A673 (cell line): ENCODE measurements around the gene ITPRID2. TPM values are rescaled to one million over a fixed set of nuclear protein-coding genes. Genes with fewer than 3 reads are reported as not detected.

Experiments
- BruUV-seq: library from RNA; stranded (reverse); fragments of 400-500 nt; replicated peaks from 2 replicates; lab custom pipeline; 2021; lab: Mats Ljungman, UMichigan
- CTCF ChIA-PET: fragments of 300-600 bp; sonication (Branson Sonifier 250); formaldehyde crosslinking; loops from one replicate; lab custom pipeline; 2022; ENCODE audit warnings: antibody characterized with exemption; lab: Charles Lee
- POLR2A ChIA-PET: fragments of 300-600 bp; sonication (Branson Sonifier 250); formaldehyde crosslinking; loops from one replicate; lab custom pipeline; 2022; ENCODE audit warnings: antibody characterized with exemption; ENCODE audit not compliant: low non-redundant PET; lab: Charles Lee
- DNase-seq: peaks from one replicate; pipeline ENCODE4 v3.0.0-alpha.2; 2015; ENCODE audit warnings: low spot score
- H3K27ac ChIP-seq: fragments of 200-600 bp; sonication (generic); 2 replicates; pipeline ENCODE4 v1.5.1; 2016; ENCODE audit warnings: mixed run types, low read depth, mild to moderate bottlenecking, mixed read lengths, antibody characterized with exemption, low read length; ENCODE audit not compliant: poor library complexity, severe bottlenecking
- H3K27me3 ChIP-seq: fragments of 200-600 bp; sonication (generic); replicated peaks from 2 replicates; pipeline ENCODE4 v1.6.1; 2017; ENCODE audit warnings: mixed run types, low read depth, mild to moderate bottlenecking, mixed read lengths, antibody characterized with exemption, low read length; ENCODE audit not compliant: insufficient read depth, poor library complexity
- H3K36me3 ChIP-seq: fragments of 200-600 bp; sonication (generic); 2 replicates; pipeline ENCODE4 v1.6.1; 2016; ENCODE audit warnings: mixed run types, mild to moderate bottlenecking, mixed read lengths, antibody characterized with exemption, low read length; ENCODE audit not compliant: insufficient read depth, poor library complexity, severe bottlenecking
- H3K4me1 ChIP-seq: fragments of 200-600 bp; sonication (generic); 2 replicates; pipeline ENCODE4 v1.6.1; 2017; ENCODE audit warnings: mixed run types, mild to moderate bottlenecking, mixed read lengths, antibody characterized with exemption, low read length; ENCODE audit not compliant: insufficient read depth, poor library complexity, severe bottlenecking
- H3K4me3 ChIP-seq: fragments of 200-600 bp; sonication (generic); 2 replicates; pipeline ENCODE4 v1.5.1; 2016; ENCODE audit warnings: low read depth, mixed run types, mild to moderate bottlenecking, mixed read lengths, low read length; ENCODE audit not compliant: poor library complexity, severe bottlenecking
- H3K9me3 ChIP-seq: fragments of 200-600 bp; sonication (generic); 2 replicates; pipeline ENCODE4 v1.6.1; 2016; ENCODE audit warnings: mixed run types, low read depth, mild to moderate bottlenecking, mixed read lengths, antibody characterized with exemption, low read length; ENCODE audit not compliant: poor library complexity, severe bottlenecking
- CTCF ChIP-seq: fragments of 300-800, 200-600 bp; sonication (generic); conservative IDR thresholded peaks from 2 replicates; pipeline ENCODE4 v1.5.1; 2017; ENCODE audit warnings: low read depth, mild to moderate bottlenecking, antibody characterized with exemption, low read length, moderate library complexity, mixed read lengths
- EZH2 ChIP-seq: fragments of 200-600 bp; sonication (generic); IDR thresholded peaks from 2 replicates; pipeline ENCODE4 v1.6.1; 2017; ENCODE audit warnings: borderline replicate concordance, low read depth, mild to moderate bottlenecking, mixed read lengths, antibody characterized with exemption, low read length; ENCODE audit not compliant: poor library complexity, severe bottlenecking
- intact Hi-C: fragments of 100-400 bp; cut with micrococcal nuclease; formaldehyde crosslinking; loops from one replicate; pipeline ENCODE4 v1.10.0; 2022; ENCODE audit not compliant: unreplicated experiment
- total RNA-seq: library from RNA; stranded (reverse); gene quantifications from 2 replicates; pipeline ENCODE4 v1.2.3, GENCODE V29; 2021

ITPRID2 gene
- total RNA-seq, 1 experiment from 2014 or later, result 141 TPM

DNA sequence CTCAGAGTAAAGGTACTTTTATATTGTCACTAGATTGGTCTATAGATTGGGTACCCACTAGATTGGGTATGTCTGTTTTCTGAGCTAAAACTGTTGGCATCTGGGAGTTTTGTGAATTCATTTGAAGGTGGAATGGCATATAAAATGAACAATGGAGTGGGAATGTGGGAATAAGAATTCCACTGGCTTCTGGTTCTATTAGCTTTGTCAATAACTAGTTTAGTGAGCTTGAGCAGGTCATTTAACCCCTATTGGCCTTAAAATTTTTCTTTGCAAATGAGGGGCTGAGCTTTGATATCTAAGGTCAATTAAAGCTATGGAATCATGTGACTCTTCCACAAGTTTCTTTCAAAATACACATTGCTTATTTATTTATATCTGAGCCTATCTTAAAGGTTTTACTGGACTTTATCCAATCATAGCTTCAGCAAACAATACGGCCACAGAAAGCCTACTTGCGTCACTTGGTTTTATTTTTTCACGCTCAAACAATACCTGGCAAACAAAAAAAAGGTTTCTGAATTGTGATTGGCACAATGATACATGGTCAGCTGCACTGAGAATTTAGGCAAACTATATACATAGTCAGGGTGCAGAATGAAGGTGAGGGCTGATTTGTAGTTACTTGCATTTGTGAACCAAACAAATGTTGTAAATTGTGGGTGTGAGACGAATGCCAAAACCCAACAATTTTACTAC is 28.8 kb upstream of the ITPRID2 start:
- no peaks in the 10 kb centered on the region for H3K9me3 ChIP-seq
- no peak overlapping the region for H3K27ac ChIP-seq
- H3K27me3 ChIP-seq, result no peaks in the 10 kb centered on the region
- no TSS peak for BruUV-seq
- no peaks in the 10 kb centered on the region for H3K36me3 ChIP-seq
- H3K4me3 ChIP-seq, result no peak overlapping the region
- DNase-seq, result no peak
- intact Hi-C loops, result no loop called here
- no peaks in the 10 kb centered on the region for H3K4me1 ChIP-seq
- ChIA-PET CTCF (no interaction called here), POLR2A (no interaction called here)
- TF ChIP-seq CTCF, result no peak

DNA sequence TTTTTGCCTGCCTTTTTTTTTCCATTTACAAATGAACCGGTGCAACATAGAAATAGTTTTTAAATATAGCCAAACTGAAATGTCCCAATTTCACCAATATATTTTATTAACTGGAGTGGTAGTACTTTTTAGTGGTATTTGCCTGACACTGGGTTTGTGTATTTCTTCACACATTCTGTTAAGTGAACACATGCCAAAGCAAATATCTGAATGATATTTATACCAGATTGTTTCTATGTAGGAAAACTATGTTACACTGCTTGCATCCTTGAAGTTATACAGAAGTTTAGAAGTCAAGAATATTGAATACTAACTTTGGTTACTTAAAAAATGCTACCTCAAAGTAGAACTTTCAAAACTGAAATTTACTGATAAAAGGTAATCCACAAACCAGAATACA is 19.4 kb upstream of the ITPRID2 start:
- POLR2A ChIA-PET, result no interaction called here
- H3K27ac ChIP-seq, result no peak overlapping the region
- CTCF ChIA-PET, result no interaction called here
- no peak for DNase-seq
- no peaks in the 10 kb centered on the region for H3K27me3 ChIP-seq
- intact Hi-C loops, result no loop called here
- no TSS peak for BruUV-seq
- H3K4me1 ChIP-seq, result no peaks in the 10 kb centered on the region
- no peak overlapping the region for H3K4me3 ChIP-seq
- no peaks in the 10 kb centered on the region for H3K9me3 ChIP-seq
- no peaks in the 10 kb centered on the region for H3K36me3 ChIP-seq
- no peak for TF ChIP-seq CTCF
- TF ChIP-seq EZH2, result no peak

DNA sequence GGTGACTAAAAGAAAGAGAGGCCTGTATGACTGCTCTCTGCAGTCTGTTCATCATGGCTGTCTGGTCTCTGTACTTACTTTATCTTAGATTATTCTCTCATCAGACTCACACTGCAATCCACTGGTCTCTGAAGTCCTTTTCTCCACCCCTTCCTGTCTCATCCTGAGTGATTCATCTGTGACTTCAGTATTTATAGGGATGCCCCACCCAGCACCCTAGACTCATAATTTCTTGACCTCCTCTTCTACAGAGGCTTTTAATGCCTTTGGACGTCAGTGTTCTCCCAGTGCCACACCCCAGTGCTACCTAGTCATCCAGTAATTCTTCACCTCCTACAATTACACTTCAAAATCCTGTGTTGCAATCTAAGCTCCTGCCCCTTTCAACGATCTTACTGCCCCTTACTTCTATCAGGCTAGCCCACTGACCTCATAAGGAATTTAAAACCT is 14.9 kb upstream of the ITPRID2 start:
- H3K27ac ChIP-seq, result no peak overlapping the region
- POLR2A ChIA-PET, result no interaction called here
- BruUV-seq, result no TSS peak

More for the DNA sequence above, 14.9 kb upstream of the ITPRID2 start:
- no peak for TF ChIP-seq CTCF
- no peak for TF ChIP-seq EZH2
- no peak for DNase-seq
- Histone ChIP-seq H3K9me3 (no peaks in the 10 kb centered on the region), H3K36me3 (no peaks in the 10 kb centered on the region), H3K27me3 (no peaks in the 10 kb centered on the region), H3K4me1 (no peaks in the 10 kb centered on the region), H3K4me3 (no peak overlapping the region)
- intact Hi-C loops, result no loop called here
- CTCF ChIA-PET, result no interaction called here
